GM19239 (cell line): ENCODE data around the gene IL9.

Experiments
- DNase-seq: peaks from one replicate; pipeline ENCODE4 v3.0.0; 2011; ENCODE audit warnings: low spot score; ENCODE audit not compliant: insufficient read length
- FAIRE-seq: peaks from 2 replicates; lab custom pipeline; 2011; peaks lifted over from hg19 to GRCh38; lab: Jason Lieb, UNC

The IL9 gene

GRCh38 chr5:135894276-135894675 is 1.4 kb downstream of the IL9 start:
- FAIRE-seq (no peak), DNase-seq (no peak)

- DNase-seq (no peak), FAIRE-seq (no peak)
Observed at GRCh38 chr5:135891791-135892190, 3.9 kb downstream of the IL9 start.

- no peak for DNase-seq
- FAIRE-seq: no peak
Observed at GRCh38 chr5:135891268-135891667, 4.4 kb downstream of the IL9 start.

- DNase-seq: no peak
- FAIRE-seq: no peak
Observed at GRCh38 chr5:135890867-135891266, 4.8 kb downstream of the IL9 start.

GRCh38 chr5:135890296-135890695 is 5.3 kb downstream of the IL9 start:
- no peak for DNase-seq
- FAIRE-seq: no peak

GRCh38 chr5:135887881-135888614 is 7.6 kb downstream of the IL9 start:
- FAIRE-seq (no peak), DNase-seq (no peak)

- DNase-seq: peak; percentile 53
Observed at GRCh38 chr5:135887447-135887864, 8.2 kb downstream of the IL9 start.

GRCh38 chr5:135886136-135886535 is 9.5 kb downstream of the IL9 start:
- FAIRE-seq (no peak), DNase-seq (no peak)

More at GRCh38 chr5:135887447-135887864, 8.2 kb downstream of the IL9 start:
- FAIRE-seq: peak; percentile 94

GRCh38 chr5:135885031-135885430 is 10.6 kb downstream of the IL9 start:
- no peak for FAIRE-seq

GRCh38 chr5:135883441-135883840 is 12.2 kb downstream of the IL9 start:
- FAIRE-seq (no peak), DNase-seq (no peak)

More at GRCh38 chr5:135885031-135885430, 10.6 kb downstream of the IL9 start:
- DNase-seq: no peak

GRCh38 chr5:135883026-135883425 is 12.6 kb downstream of the IL9 start:
- DNase-seq (no peak), FAIRE-seq (no peak)

GRCh38 chr5:135881819-135882218 is 13.8 kb downstream of the IL9 start:
- FAIRE-seq (no peak), DNase-seq (no peak)

GRCh38 chr5:135881244-135881643 is 14.4 kb downstream of the IL9 start:
- FAIRE-seq (no peak), DNase-seq (no peak)

- DNase-seq: no peak
- no peak for FAIRE-seq
Observed at GRCh38 chr5:135880801-135881200, 14.8 kb downstream of the IL9 start.

- DNase-seq (no peak), FAIRE-seq (no peak)
Observed at GRCh38 chr5:135880278-135880677, 15.4 kb downstream of the IL9 start.

- FAIRE-seq: no peak
- no peak for DNase-seq
Observed at GRCh38 chr5:135879591-135879990, 16.1 kb downstream of the IL9 start.

GRCh38 chr5:135878156-135878620 is 17.5 kb downstream of the IL9 start:
- DNase-seq (no peak), FAIRE-seq (no peak)

GRCh38 chr5:135877570-135878155 is 18.0 kb downstream of the IL9 start:
- FAIRE-seq: no peak

GRCh38 chr5:135876146-135876545 is 19.5 kb downstream of the IL9 start:
- DNase-seq (no peak), FAIRE-seq (no peak)

More at GRCh38 chr5:135877570-135878155, 18.0 kb downstream of the IL9 start:
- no peak for DNase-seq

- DNase-seq (no peak), FAIRE-seq (no peak)
Observed at GRCh38 chr5:135875567-135875966, 20.1 kb downstream of the IL9 start.

- FAIRE-seq (no peak), DNase-seq (no peak)
Observed at GRCh38 chr5:135874461-135874860, 21.2 kb downstream of the IL9 start.

- no peak for DNase-seq
- FAIRE-seq: no peak
Observed at GRCh38 chr5:135873831-135874230, 21.8 kb downstream of the IL9 start.
